Cortex of kidney (tissue), 1 donor: ENCODE results near the gene HSDL1.

ENCODE experiments used
- DNase-seq: peaks from one replicate; lab custom pipeline; 2025; lab: John Stamatoyannopoulos, UW

The HSDL1 gene

DNA sequence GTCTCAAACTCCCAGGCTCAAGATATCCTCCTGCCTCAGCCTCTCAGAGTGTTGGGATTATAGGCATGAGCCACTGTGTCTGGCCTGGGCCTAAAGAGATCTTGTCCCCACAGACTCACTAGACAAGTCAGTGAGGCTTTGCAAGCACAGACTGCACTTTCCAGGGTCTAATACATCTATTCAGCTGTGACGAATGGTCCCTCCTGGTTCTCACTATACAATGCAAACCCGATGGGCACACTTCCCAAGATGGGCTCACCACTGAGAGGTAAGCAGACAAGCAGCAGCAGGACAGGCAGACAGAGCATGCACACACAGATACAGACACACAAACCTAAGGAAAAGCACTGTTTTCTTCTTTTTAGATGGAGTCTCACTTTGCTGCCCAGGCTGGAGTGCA, 37.1 kb downstream of the HSDL1 start:
- no peak for DNase-seq

DNA sequence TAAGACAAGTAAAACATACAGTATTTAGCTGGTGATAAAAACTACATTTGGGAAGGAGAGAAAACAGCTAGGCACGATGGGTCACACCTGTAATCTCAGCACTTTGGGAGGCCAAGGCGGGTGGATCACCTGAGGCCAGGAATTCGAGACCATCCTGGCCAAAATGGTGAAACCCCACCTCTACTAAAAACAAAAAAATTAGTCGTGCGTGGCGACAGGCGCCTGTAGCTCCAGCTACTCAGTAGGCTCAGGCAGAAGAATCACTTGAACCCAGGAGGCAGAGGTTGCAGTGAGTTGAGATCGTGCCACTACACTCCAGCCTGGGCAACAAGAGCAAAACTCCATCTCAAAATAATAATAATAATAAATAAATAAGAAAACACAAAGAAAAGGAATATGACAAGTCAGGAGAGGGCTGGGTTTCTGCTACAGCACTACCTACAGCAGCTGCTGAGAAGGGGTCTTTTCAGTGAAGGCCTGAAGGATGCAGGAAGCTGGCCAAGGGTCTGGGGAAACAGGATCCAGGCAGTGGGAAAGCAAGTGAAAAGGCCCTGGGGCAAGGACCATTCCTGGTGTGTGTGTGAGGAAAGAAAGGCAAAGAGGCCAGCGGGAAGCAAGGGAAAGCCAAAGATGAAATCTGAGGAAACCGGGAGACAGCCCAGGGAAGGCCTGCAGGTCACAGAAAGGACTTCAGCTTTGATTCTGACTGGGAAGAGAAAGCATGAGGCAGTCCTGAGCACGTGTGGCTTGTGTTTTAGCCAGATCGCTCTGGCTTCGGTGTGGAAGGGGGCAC, 38.8 kb downstream of the HSDL1 start:
- no peak for DNase-seq

DNA sequence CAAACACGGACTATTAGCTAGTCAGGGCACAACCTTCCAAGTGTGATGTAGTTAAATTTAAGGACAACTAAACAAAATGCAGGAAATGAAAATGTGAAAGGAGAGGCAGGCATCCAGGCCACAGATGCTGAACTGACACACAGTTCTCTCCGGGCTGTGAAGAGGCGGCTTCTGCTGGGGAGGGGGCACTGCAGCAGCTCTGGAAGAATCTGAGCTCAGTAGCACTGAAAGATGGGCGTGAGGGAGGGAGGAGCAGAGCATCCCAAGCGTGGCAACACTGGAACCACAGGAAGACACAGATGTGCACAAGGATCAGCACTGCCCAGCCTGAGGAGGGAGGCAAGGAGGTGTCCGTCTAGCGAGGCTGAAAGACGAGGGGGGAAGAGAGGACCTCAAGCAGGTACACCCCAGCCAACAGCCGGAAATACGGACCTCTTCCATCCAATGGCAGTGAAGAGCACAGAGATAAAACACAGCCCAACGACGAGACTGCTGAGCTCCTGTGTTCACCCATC, 39.6 kb downstream of the HSDL1 start:
- no peak for DNase-seq

DNA sequence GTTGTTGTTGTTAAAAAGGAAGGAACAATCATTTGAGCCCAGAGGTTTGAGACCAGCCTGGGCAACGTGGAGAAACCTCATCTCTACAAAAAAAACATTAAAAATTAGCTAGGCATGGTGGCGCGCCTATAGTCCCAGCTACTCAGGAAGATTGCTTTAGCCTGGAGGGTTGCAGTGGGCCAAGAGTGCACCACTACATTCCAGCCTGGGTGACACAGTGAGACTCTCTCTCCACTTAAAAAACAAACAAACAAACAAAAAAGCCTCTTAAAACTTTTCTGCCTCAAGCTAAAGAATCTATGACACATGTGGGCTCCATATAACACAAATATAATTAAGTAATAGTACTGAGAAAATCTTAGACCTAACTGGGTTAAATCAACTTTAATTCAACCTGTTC, 40.7 kb downstream of the HSDL1 start:
- no peak for DNase-seq

DNA sequence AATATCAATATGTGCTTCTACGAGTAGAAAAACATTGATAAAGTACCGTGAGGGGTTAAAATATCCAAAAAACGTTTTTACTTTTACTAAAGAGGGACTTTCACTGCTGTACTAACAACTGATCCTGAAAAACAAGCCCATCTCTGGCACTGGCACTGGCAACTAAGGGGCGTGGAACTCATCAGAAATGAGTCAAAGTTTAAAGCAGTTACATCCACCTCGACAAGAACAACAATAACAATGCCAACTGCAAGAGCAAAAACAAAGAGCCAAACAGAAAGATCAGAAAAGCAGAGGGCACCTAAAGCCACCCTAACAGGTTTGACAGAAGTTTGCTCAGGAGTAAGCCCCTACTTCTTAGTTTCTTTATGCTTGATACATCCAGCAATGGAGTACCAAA, 41.3 kb downstream of the HSDL1 start:
- DNase-seq, result no peak

DNA sequence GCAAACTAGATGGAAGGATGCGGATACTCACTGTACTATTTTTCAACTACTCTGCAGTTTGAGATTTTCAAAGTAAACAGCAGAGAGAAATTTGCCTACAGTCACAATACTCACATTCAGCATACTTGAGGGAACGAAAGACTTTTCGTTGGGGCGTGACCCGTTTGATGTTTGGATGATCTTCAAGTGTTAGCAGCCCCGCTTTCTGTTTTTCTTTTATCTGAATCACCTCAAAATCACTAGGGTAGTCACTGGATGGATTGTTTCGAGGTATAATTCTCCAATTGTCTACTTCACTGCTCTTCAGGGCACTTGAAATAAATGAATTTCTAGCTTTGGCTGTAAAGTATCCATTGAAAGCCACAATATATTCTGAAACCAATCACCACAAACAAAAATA, 46.0 kb downstream of the HSDL1 start:
- DNase-seq, result no peak

DNA sequence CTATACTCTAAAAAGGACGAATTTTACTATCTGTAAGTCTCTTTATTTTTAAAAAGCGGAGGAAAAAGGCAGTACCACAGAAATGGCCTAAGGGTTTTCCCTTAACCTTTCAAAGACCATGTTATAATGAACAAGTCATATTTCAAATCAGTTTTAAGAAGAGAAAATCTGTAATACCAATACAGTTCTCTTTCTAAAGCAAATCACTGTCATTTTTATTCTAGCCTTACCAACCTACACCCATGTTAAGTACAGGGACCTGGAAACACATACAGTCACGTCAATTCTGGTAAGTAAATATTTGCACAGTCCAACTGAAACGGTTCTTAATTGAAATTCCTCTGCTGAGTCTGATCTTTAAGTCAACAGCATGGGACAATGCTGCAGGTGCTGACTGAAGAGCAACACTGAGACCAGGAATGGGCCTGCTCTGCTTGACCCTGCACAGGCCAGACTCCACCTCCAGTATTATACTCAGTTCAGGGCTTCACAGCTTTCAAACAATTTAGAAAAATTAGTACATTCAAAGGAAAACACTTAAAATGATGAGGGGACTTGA, 48.5 kb downstream of the HSDL1 start:
- no peak for DNase-seq

DNA sequence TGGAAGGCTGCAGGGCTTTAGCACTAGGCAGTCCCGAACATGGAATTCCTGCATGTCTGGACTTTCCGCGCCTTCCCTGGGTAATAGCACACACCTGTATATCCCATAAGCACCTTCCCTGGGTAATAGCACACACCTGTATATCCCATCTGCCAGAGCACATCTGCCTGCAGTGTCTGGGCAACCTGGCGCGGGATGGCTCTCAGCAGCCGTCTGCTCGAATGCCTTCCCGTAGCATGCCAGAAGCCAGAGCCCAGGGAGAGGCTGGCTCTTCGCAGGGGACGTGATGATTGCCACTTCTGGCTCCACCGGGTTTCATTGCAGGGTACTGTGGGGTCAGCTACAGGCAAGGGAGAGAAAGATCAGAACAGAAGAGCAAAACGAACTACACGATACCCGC, 49.5 kb downstream of the HSDL1 start:
- DNase-seq, result no peak

DNA sequence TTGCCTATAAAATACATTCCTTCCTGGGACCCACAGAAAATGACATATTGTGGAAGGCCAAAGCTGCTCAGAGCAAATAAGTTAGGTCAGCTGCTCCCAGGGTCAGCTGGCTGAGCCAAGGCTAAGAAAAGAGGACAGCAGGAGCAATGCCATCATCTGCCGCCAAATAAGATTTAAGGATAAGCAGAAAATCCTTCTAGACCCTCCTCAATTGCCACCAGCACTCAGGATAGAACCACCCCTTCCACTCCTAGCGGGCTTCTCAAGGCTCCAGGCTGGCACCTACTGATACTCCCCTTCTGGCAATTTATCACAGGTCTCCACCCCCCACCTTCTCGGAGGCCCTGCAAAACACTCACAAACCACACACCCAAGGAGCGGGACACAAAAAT, 51.1 kb downstream of the HSDL1 start:
- no peak for DNase-seq

DNA sequence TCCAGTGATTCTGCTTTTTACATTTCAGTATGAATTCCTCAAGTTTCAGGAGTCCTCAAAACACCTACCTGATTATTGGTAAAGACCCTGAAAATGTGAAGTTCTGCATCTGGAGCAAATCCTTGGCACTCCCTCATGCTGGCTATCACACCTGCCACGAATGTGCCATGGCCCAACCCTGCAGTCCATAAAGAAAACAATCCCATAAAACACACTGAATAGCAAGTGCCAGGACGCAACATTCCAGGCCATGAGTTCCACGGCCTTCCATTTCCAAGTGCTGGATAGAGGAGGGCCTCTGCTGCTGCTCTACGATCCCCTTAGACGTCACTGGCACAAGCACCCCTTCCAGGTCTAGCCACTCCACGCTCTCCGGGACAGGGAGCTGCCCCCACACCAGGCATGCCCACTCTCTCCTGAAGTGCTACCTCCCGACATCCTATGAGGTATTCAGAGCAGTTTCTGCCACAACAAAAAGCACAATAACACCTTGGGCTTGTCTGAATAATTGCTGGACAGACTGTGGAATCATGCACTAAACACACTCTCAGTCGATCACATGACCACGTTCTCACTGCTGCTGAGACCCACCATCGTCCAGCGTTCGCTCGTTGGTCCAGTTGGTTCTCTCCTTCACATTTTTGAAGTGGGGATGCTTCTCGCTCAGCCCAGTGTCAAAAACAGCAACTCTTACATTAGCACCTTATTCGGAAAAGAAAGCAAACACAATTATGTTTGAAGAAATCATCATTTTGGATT, 51.7 kb downstream of the HSDL1 start:
- DNase-seq, result no peak

DNA sequence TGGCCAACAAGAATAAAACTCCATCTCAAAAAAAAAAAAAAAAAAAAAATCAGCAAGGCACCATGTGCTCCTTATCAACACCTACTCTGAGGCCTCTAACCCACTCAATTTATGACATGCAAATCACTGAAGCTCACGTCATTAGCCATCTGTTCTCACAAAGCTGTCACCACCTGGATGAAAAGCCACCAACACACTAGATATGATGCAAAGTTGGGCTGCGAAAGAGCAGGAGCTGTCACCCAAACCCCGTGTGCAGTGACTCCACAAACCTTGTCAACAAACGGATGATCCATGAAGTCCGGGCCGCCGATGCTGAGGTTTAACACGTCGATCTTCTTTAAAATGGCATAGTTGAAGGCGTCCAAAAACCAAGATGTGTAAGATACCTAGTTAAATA, 53.5 kb downstream of the HSDL1 start:
- no peak for DNase-seq

DNA sequence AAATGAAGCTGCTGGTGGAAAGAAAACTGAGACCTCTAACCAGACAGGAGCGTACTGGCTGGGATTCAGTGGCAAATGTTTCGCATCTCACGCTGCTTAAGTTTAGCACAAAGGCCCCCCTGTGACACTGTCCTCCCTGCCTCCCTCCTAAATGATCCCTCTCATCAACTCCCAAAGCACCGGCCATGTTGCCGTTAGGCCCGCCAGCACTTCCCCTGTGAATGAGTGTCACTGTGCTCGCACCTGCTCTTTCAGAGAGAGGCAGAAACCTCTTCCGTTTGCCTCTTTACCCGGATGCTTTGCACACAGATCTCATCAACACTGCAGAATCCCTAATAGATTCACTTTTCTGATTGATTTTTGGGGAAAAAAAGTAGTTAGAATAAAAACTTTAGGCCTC, 54.8 kb downstream of the HSDL1 start:
- DNase-seq, result no peak

DNA sequence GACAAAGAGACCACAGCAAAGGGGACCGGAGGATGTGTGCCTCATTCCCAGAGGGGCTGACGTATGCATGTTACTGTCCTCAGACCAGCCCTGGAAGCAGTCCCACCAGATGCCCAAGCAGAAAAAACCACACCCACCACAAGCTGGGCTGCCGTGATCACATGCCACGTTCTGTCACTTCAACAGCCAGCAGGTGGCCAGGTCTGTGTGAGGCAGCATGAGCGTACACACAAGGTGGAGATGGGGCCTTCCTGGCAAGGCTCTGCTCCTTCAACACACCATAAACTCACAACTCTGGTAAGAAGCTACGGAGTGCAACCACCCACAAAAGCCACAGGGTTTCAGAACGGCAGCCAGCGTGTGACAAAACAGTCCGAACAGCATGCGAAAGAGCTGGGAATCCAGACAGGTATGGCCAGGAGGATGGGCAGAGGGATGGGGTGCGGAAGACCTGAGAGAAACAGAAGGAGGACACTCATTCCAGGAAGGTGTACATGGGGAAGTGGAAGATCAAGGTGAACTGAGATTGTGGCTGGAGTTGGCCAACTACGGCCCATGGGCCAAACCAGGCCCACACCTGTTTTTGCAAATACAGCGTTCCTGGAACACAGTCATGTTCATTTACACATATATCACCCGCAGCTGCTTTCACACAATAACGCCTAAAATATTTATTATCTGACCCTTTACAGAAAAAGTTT, 56.1 kb downstream of the HSDL1 start:
- no peak for DNase-seq

DNA sequence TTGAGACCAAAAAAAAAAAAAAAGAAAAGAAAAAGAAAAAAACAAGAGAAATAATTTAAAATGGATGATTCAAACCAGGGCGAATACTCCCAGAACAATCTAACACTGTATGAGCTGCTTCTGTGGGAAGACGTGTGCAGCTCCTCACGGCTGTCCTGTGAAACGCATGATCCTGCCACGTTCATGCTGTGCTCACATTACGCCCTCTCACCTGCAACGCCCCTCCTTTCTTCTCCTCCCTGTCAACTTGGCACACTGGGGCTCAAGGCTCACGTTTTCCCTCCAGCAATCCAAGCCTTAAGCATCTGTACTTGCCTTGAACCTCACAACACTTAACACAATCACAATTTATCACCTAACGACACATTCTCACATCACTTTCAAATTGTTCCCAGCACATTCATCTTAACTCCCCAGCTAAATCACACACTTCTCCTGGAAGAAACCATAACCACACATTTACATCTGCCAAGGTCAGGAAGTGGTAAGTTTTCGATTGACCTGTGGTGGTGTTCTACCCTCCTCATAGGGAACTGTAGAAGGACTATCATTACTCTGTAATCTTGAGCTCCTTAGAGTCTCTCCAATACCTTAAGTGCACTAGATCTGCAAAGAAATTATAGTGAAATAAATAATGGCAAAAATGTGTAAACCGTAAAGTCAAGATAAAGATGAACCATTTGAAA, 57.4 kb downstream of the HSDL1 start:
- DNase-seq, result no peak

DNA sequence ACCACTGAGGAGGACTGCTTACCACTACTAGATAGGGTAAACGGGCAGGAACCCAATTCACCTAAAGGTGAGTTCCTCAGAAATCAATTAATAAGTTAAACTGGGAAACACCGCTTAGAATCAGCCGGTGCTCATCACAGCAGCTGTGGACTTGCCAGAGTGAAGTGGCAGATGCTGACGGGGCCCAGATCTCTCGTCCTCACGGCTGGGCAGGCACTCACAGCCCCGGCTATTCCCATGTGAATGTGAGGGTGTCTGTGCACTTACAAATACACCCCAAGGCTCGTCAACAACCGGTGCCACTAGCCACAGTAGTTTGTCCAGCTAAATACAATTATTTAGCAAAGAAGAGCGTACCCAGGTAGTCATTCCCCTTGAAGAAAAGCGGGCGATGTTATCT, 58.0 kb downstream of the HSDL1 start:
- DNase-seq, result no peak

DNA sequence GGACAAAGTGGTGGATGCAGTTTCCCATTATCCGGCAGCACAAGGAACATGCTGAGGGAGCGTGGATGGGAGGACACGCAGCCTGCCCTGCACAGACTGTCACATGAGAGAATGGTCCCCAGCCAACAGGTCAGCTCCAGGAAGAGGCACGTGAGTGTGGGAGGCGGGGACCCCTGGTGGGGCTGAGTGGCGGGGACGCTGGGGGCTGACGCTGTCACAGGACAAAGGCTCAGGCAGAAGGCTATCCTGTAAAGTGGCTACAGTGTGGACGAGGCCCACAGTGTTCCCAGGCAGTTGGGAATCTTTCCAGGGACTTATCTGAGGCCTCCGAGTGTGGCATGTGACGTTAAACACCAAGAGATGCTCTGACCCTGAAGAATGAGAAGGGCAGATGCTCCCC, 58.6 kb downstream of the HSDL1 start:
- DNase-seq, result no peak

DNA sequence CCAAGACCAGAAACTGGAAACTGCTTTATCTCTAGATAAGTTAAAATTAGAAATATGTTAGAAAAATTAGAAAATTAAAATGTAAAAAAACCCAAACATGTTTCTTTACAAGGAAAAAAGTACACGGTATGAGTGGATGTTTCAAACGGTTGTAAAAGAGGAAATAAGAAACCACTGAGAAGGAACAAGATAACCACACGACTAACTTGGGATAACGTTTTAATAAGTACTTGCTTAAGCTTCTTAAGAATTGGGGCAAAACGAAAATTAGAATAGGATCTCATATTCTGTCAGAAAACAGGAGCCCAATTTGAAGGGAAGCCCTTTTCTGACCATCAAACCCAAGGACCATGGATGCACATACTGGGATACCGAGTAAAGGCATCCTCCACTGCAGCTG, 59.2 kb downstream of the HSDL1 start:
- DNase-seq, result no peak

DNA sequence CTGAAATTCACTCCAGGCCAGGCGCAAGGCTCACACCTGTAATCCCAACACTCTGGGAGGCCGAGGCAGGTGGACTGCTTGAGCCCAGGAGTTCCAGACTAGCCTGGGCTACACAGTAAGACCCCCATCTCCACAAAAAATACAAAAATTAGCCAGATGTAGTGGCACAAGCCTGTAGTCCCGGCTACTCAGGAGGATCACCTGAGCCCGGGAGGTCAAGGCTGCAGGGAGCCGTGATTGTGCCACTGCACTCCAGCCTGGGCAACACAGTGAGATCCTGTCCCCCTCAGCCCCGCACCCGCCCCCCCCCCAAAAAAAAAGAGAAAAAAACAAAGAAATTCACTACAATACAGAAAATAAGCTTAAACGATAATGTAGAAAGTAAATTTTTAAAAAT, 59.7 kb downstream of the HSDL1 start:
- no peak for DNase-seq

DNA sequence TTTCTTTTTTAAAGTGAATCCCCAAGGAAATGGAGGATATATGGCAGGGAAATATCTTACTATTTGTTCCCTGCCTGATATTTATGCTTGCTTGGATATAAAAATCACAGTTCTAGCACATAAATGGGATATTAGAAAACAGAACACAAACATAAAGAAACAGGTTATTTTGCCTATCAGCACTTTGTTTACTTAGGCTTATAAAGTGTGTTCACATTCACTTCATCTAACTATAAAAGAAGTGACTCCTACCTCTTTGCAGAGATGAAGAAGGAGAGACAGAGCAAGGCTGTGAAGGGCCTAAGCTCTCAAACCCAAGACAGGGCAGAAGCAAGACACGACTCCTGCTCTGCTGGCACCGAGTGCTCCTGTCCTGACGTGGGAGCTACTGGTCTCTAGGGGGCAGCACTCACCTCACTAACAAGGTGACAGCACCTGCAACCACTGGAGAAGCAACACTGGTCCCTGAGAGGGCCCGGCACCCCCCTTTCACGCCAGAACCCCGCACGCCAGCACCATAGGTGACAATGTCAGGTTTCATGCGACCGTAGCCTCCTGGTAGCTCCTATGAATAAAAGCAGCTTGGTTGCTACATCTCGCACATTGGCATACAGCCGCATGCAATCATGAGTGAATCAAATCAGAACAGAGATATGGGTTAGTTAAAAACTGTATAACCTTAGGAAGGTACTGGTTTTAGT, 60.3 kb downstream of the HSDL1 start:
- DNase-seq, result no peak

DNA sequence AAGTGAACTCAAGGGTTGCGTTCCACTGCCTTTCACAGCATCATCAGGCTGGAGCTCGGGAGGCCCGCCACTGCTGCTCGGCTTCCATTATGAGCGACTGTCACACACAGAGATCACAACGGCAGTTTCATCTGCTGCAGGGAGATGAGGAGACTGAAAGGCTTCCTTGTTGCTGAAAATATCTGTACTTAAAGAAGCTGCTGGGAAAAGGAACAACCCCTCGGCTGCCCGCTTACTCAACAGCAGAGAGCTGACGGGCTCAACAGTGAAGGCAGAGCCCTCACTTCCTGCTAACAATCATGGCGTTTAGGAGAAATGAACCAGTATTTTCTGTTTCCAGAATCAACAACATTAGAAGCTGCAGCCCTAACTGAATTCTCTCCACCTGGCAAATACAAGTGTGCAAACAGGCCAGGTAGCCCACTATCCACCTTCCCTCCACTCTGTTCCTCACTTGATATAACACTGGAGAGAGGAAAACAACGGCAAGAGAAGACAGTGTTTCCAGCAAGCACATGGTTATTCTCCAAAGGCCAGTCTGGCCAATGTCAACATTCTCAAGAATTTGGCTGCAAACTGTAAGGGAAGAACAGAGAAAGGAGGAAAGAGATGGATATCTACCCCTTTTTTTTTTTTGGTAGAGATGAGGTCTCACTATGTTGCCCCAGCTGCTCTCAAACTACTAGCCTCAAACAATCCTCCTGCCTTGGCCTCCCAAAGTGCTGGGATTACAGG, 62.0 kb downstream of the HSDL1 start:
- no peak for DNase-seq

DNA sequence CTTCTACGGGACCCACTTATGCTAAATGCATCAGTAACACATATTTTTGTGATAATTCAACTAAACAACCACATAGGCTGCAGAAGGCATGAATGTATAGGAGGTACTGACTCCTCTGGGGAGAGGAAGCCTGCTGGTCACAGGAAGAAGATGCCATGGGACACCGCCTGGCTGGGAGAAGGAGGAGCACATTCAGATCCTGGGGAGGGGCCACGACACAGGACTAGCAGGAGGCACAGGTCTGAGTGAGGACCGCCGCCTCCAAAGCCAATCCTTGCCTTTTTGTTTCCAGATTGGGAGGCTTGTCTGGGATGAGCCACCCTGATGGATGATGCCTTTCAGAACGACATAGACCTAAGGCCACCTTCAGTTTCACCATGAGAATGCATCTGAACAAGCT, 62.9 kb downstream of the HSDL1 start:
- no peak for DNase-seq
